Cardiac muscle cell (in vitro differentiated cells and primary cell): Measurements from ENCODE around the gene CDS1. TPM values are rescaled to one million over a fixed set of nuclear protein-coding genes. Genes with fewer than 3 reads are reported as not detected.

Experiments
- DNase-seq, 2 donors: peaks; one replicate each; pipeline versions ENCODE4 v3.0.0 to v3.0.0-alpha.2; 2010 to 2017; ENCODE audit warnings: low read depth in 1 of 2, low spot score in 1 of 2
- H3K27ac ChIP-seq: fragments of 200-600 bp; sonication (generic); 2 replicates; pipeline ENCODE4 v1.5.1; 2016
- H3K27me3 ChIP-seq: fragments of 200-600 bp; sonication (generic); 2 replicates; pipeline ENCODE4 v1.6.0; 2016; ENCODE audit warnings: control low read depth
- H3K36me3 ChIP-seq: fragments of 200-600 bp; sonication (generic); 2 replicates; pipeline ENCODE4 v1.5.1; 2016; ENCODE audit warnings: control low read depth
- H3K4me1 ChIP-seq: fragments of 200-600 bp; sonication (generic); 2 replicates; pipeline ENCODE4 v1.8.1; 2017; ENCODE audit warnings: low read depth, mild to moderate bottlenecking, mixed run types
- H3K4me3 ChIP-seq: fragments of 200-600 bp; sonication (generic); 2 replicates; pipeline ENCODE4 v1.5.1; 2016; ENCODE audit warnings: mild to moderate bottlenecking
- H3K9me3 ChIP-seq: fragments of 200-600 bp; sonication (generic); 2 replicates; pipeline ENCODE4 v1.5.1; 2017; ENCODE audit warnings: low read depth, mild to moderate bottlenecking, control low read depth
- CTCF ChIP-seq: IDR thresholded peaks from 2 replicates; pipeline ENCODE4 v1.5.1; 2012; ENCODE audit warnings: low read depth, mild to moderate bottlenecking, low read length
- polyA plus RNA-seq: library from polyadenylated mRNA; unstranded; fragments of >200 nt; fragmentation: Nextera tagmentation; extraction: Ambion mirVana; gene quantifications from 2 replicates; pipeline ENCODE4 v1.2.1, GENCODE V29; 2016
- total RNA-seq: library from RNA; depleted of rRNA; stranded (reverse); fragments of >200 nt; gene quantifications from 2 replicates; pipeline ENCODE4 v1.2.3, GENCODE V29; 2016

The CDS1 gene
- total and polyA plus RNA-seq, 2 experiments from 2014 or later = 1.9 to 2.2 TPM

DNA sequence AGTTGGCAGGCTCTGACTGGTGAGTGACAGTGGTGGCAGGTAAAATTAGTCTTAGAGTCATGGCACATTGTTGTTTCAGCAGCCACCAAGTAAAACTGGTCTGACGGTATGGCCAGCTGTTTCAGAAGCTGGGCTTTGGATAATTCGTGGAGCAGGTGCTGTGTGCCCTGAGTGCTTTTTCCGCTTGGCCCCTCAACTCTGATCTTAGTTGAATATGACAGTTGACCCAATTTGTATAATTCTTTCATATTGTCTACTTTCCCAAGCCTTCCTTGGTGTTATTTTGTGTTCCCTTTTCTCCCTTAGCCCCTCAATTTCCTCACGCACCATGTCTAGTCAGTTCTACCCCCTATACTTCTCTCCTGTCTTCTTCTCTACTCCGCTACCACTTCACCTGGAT is 32.0 kb downstream of the CDS1 start:
- Histone ChIP-seq H3K27ac (no peak overlapping the region), H3K36me3 (no peaks in the 10 kb centered on the region), H3K4me3 (no peak overlapping the region), H3K4me1 (no peaks in the 10 kb centered on the region), H3K27me3 (no peaks in the 10 kb centered on the region), H3K9me3 (no peaks in the 10 kb centered on the region)
- TF ChIP-seq CTCF = no peak
- DNase-seq = no peak

- no peaks in the 10 kb centered on the region for H3K4me1 ChIP-seq
- no peak for TF ChIP-seq CTCF
- no peak overlapping the region for H3K4me3 ChIP-seq
- DNase-seq = no peak
- no peaks in the 10 kb centered on the region for H3K9me3 ChIP-seq
- H3K27me3 ChIP-seq = no peaks in the 10 kb centered on the region
- H3K27ac ChIP-seq = no peak overlapping the region
- no peaks in the 10 kb centered on the region for H3K36me3 ChIP-seq
Measured at GRCh38 chr4:84615355-84615754, 32.4 kb downstream of the CDS1 start.

DNA sequence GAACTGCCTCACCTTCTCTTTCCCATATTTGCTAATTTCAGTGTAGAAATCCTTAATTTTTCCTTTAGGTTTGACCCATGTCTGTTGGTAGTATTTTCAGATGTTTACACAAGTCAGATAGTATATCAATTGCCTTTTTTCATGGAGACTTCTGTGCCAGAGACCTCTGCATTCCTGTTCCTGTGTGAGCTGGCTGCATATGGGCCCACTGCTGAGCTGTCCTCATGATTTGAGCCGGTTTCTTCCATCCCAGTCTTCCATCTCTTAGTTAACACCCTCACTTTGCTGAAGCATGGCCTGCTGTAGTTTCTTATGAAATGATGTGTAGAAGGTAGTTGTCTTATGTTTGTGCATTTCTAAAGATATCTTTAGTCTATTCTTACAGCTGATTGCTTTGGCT is 40.0 kb downstream of the CDS1 start:
- no peak for TF ChIP-seq CTCF
- H3K9me3 ChIP-seq = no peaks in the 10 kb centered on the region
- DNase-seq = peak in 1 of 2 donors; percentile 3

DNA sequence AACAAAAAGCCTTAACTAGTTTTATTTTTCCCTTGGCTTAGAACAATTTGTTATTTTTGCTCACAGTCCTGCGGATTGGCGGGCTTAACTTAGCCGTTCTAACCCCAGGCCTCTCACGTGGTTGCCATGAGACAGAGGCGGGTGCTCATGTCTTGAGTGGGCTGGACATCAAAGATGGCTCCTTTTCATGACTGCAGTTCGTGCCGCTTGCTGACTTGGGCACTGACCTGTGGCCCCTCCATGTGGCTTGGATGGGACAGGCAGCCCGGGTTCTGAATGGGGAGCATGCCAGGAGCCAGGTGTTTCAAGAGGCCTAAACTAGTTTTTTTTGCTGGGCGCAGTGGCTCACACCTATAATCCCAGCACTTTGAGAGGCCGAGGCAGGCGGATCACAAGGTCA is 40.7 kb downstream of the CDS1 start:
- no peak overlapping the region for H3K4me3 ChIP-seq
- no peak overlapping the region for H3K27ac ChIP-seq
- H3K27me3 ChIP-seq = no peaks in the 10 kb centered on the region
- DNase-seq = no peak
- no peaks in the 10 kb centered on the region for H3K4me1 ChIP-seq
- TF ChIP-seq CTCF = no peak
- H3K36me3 ChIP-seq = no peaks in the 10 kb centered on the region
- H3K9me3 ChIP-seq = no peaks in the 10 kb centered on the region

More for the DNA sequence above, 40.0 kb downstream of the CDS1 start:
- Histone ChIP-seq H3K4me1 (no peaks in the 10 kb centered on the region), H3K27ac (no peak overlapping the region), H3K27me3 (no peaks in the 10 kb centered on the region), H3K36me3 (no peaks in the 10 kb centered on the region), H3K4me3 (no peak overlapping the region)

- no peaks in the 10 kb centered on the region for H3K4me1 ChIP-seq
- no peak for DNase-seq
- TF ChIP-seq CTCF = no peak
Measured at GRCh38 chr4:84626673-84627072, 43.7 kb downstream of the CDS1 start.

GRCh38 chr4:84631573-84631972 is 48.6 kb downstream of the CDS1 start:
- no peak for TF ChIP-seq CTCF
- Histone ChIP-seq H3K36me3 (no peaks in the 10 kb centered on the region), H3K27ac (no peak overlapping the region), H3K4me1 (no peaks in the 10 kb centered on the region), H3K9me3 (no peaks in the 10 kb centered on the region), H3K27me3 (no peaks in the 10 kb centered on the region), H3K4me3 (no peak overlapping the region)
- DNase-seq = peak in 1 of 2 donors; percentile 27

More at GRCh38 chr4:84626673-84627072, 43.7 kb downstream of the CDS1 start:
- Histone ChIP-seq H3K27me3 (no peaks in the 10 kb centered on the region), H3K36me3 (no peaks in the 10 kb centered on the region), H3K4me3 (no peak overlapping the region), H3K27ac (no peak overlapping the region), H3K9me3 (no peaks in the 10 kb centered on the region)
